GM06990 (cell line): ENCODE measurements around the gene MDC1.

Experiments used
- DNase-seq: peaks from one replicate; pipeline ENCODE4 v3.0.0-alpha.2; 2011; ENCODE audit not compliant: insufficient read length; ENCODE audit errors: extremely low read depth
- H3K27me3 ChIP-seq: replicated peaks from 2 replicates; pipeline ENCODE4 v1.6.0; 2011; ENCODE audit warnings: low read length; ENCODE audit not compliant: control insufficient read depth, insufficient read depth
- H3K36me3 ChIP-seq: 2 replicates; pipeline ENCODE4 v1.5.1; 2011; ENCODE audit warnings: low read length; ENCODE audit not compliant: control insufficient read depth, insufficient read depth
- H3K4me3 ChIP-seq: replicated peaks from 2 replicates; pipeline ENCODE4 v1.5.1; 2011; ENCODE audit warnings: low read depth, mild to moderate bottlenecking, control low read depth, low read length
- CTCF ChIP-seq: IDR thresholded peaks from 2 replicates; pipeline ENCODE4 v1.5.1; 2011; ENCODE audit warnings: low read length, control low read depth, mild to moderate bottlenecking, inconsistent platforms; ENCODE audit not compliant: insufficient read depth, poor library complexity, severe bottlenecking

MDC1 gene

DNA sequence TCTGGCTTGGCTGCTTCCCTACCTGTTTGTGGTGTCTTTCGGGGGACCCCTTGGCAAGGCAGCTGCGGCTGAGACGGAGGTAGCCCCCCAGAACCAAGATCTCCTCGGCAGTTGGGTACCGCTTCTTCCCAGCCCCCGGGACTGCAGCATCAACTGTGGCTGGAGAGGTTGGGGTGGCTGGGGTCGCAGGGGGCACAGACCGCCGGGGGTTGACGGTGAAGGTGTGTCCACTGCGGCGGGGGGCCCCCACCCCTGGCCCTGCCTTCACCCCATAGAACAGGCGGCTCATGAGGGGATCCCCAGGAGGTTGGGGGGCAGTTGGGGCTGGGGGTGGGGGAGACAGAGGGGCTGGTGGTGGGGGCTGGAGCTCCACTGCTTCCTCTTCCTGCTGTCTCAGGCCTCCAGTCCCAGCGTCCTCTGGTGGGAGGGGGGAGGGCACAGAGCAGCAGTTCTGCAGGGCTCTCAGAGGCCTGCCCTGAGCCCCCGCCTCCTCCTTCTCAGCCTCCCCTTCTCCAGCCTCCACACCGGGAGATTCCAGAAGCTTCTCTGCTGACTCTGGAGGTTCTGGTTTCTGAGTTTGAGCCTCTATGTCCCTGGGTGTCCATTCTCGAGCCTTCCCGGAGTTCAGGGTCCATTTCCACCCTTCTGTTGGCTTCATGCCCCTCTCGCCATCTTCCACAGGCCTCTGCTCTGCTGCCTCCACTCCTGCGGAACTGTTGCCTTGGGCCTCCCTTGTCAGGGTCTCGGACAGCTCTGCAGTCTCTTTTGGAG is 32.5 kb downstream of the MDC1 start:
- H3K4me3 ChIP-seq = peak overlapping the region; percentile 95
- DNase-seq = peak; percentile 36
- H3K36me3 ChIP-seq = peaks cover 2% of the 10 kb centered on the region
- no peak for TF ChIP-seq CTCF
- H3K27me3 ChIP-seq = no peaks in the 10 kb centered on the region

GRCh38 chr6:30683980-30684338 is 33.1 kb downstream of the MDC1 start:
- no peak for TF ChIP-seq CTCF
- H3K27me3 ChIP-seq = no peaks in the 10 kb centered on the region
- peak overlapping the region; percentile 95 for H3K4me3 ChIP-seq
- DNase-seq = no peak
- H3K36me3 ChIP-seq = peaks cover 2% of the 10 kb centered on the region

DNA sequence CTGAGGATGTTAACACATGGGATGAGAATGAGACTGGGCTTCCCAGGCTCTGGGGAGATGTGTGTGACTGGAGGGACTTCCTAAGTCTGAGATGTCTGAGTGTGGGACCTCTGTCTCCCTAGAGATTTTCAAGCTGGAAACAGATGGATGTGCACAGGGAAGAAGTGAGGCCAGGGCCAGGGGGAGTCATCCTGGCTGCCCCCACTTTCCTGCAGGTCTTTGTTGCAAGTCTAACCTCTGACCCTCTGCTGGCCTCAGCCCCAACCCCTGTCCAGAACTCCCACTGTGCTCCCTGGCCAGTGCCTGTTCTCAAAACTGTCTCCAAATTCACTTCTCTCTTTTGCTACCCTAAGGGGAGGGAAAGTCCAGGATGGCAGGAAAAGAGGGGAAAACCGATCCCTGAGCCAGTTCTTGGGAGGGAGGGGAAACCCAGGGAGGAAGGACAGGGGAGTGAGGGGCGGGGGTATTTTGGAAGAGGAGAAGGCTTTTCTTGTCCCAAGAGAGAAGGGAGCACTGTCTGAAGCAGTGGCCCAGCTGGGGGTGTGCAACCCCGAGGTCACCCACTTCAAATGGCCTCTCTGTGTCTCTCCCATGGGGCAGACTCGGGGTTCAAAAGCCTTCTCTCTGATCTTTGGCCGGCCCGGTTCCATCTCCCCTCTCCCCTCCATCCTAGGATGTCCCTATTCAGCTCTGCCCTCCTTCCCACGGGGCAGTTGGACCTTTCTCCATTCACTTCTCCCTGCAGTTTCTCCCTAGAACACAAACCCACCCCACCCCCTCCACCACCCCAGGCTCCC is 33.7 kb downstream of the MDC1 start:
- Histone ChIP-seq H3K27me3 (no peaks in the 10 kb centered on the region), H3K4me3 (peak overlapping the region; percentile 95), H3K36me3 (peaks cover 7% of the 10 kb centered on the region)
- no peak for DNase-seq
- TF ChIP-seq CTCF = no peak

GRCh38 chr6:30682143-30683117 is 34.7 kb downstream of the MDC1 start:
- H3K27me3 ChIP-seq = no peaks in the 10 kb centered on the region
- peaks cover 12% of the 10 kb centered on the region for H3K36me3 ChIP-seq
- DNase-seq = peak; percentile 91
- TF ChIP-seq CTCF = no peak
- peak overlapping the region; percentile 95 for H3K4me3 ChIP-seq

GRCh38 chr6:30681766-30682142 is 35.3 kb downstream of the MDC1 start:
- peak; percentile 18 for DNase-seq
- TF ChIP-seq CTCF = no peak
- H3K27me3 ChIP-seq = no peaks in the 10 kb centered on the region
- peaks cover 16% of the 10 kb centered on the region for H3K36me3 ChIP-seq
- H3K4me3 ChIP-seq = peak overlapping the region; percentile 95
